ENCODE results near the gene POLE. TPM values are rescaled to one million over a fixed set of nuclear protein-coding genes. Genes with fewer than 3 reads are reported as not detected.

Gene POLE
- total and polyA plus RNA-seq, 2 experiments from 2014 or later, result 26.6 to 34.2 TPM

DNA sequence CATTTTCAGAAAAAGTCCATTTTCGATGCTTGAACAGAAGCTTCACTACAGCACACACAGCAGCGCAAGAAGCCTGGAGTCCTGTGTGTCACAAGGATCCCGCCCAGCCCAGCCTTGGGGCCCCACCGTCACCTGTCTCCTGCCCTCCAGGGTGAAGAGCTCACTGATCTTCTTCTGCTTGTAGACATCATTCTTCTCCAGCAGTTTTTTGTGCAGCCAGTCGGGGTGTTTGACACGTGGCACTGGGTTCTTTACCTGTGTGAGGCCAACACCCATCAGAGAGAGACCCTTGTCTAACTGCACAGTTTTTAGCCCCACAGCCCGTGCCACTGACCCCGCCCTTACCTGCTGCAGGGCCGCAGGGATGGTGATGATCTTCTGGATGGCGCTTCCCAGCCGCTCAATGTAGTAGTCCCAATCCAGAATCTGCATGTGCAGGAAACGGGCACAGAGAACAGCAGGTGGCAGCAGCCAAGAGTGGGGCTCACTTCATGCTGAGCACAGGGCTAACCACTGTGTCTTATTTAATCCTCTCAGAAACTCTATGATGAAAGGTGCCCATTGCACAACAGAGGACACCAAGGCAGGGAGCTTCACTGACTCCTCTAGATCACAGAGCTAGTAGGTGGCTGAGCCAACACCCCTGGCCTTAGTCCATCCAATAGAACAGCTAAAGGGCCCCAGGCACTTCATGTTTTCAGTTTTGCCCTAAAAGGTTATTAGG lies 30.0 kb downstream of the POLE start:
- H3K36me3 ChIP-seq (replicated peaks; ENCODE audit: insufficient read depth, low read depth), result no peaks in the 10 kb centered on the region

DNA sequence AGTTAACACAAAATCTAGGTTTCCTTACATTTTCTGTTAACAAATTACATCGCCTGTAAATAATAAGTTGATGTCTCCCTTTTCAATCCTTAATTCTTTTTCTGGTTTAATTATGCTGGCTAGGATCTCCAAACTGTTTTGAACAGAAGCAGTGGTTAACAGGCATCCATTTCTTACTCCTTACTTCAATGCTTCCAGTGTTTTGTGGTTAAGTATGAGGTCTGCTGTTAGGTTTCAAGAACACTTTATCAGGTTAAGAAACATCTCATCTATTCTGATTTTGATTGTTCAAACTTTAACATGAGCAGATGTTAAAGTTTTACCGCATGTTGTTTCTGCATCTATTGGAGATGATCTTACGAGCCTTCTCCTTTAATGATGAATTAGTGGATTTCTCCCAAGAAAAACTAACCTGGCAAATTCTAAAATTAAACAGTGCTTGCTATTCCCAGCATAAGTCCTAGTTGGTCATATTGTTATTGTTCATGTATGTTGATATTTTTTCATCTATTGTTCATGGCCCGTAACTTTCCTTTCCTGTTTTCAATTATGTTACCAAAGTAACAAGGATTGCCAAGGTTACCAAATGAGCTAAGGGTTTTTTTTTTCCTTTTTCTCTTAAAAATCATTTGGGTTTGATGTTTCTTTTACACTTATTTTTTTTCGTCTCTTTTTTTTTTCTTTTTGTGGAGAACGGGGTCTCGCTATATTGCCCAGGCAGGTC lies 33.4 kb downstream of the POLE start:
- H3K27me3 ChIP-seq, result no peaks in the 10 kb centered on the region
- H3K27ac ChIP-seq, result no peak overlapping the region
- H3K4me3 ChIP-seq, result no peak overlapping the region
- TF ChIP-seq EZH2phosphoT487 (IDR thresholded peaks at IDR 0.05; ENCODE audit: low read depth, severe bottlenecking, unreplicated experiment) (no peak), EZH2 (IDR thresholded peaks at IDR 0.05; ENCODE audit: borderline replicate concordance) (no peak)
- TF ChIP-seq, protein P1, sequence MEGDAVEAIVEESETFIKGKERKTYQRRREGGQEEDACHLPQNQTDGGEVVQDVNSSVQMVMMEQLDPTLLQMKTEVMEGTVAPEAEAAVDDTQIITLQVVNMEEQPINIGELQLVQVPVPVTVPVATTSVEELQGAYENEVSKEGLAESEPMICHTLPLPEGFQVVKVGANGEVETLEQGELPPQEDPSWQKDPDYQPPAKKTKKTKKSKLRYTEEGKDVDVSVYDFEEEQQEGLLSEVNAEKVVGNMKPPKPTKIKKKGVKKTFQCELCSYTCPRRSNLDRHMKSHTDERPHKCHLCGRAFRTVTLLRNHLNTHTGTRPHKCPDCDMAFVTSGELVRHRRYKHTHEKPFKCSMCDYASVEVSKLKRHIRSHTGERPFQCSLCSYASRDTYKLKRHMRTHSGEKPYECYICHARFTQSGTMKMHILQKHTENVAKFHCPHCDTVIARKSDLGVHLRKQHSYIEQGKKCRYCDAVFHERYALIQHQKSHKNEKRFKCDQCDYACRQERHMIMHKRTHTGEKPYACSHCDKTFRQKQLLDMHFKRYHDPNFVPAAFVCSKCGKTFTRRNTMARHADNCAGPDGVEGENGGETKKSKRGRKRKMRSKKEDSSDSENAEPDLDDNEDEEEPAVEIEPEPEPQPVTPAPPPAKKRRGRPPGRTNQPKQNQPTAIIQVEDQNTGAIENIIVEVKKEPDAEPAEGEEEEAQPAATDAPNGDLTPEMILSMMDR (IDR thresholded peaks at IDR 0.05; ENCODE audit: poor library complexity), result no peak
- DNase-seq (ENCODE audit: low spot score), result no peak
- H2AFZ ChIP-seq, result no peak overlapping the region
- H3K4me2 ChIP-seq, result no peak overlapping the region
- H4K20me1 ChIP-seq (ENCODE audit: insufficient read depth, poor library complexity, severe bottlenecking), result no peaks in the 10 kb centered on the region
- no peaks in the 10 kb centered on the region for H3K4me1 ChIP-seq (ENCODE audit: insufficient read depth)
- no peaks in the 10 kb centered on the region for H3K36me3 ChIP-seq (replicated peaks; ENCODE audit: insufficient read depth, low read depth)
- no peaks in the 10 kb centered on the region for H3K9me3 ChIP-seq (ENCODE audit: low read depth)
- no peaks in the 10 kb centered on the region for H3K79me2 ChIP-seq
- 91% methylated on average over 7 of the region's 7 CpGs for WGBS (ENCODE audit: low lambda C conversion rate, missing lambda C conversion rate)
- H3K9me2 ChIP-seq (replicated peaks; ENCODE audit: insufficient read depth), result no peaks in the 10 kb centered on the region

More for the DNA sequence above, 30.0 kb downstream of the POLE start:
- H3K9me2 ChIP-seq (replicated peaks; ENCODE audit: insufficient read depth), result no peaks in the 10 kb centered on the region
- WGBS (ENCODE audit: low lambda C conversion rate, missing lambda C conversion rate), result 96% methylated on average over 12 of the region's 12 CpGs
- H3K4me1 ChIP-seq (ENCODE audit: insufficient read depth), result no peaks in the 10 kb centered on the region
- H3K9me3 ChIP-seq (ENCODE audit: low read depth), result no peaks in the 10 kb centered on the region
- no peak overlapping the region for H3K27ac ChIP-seq
- H4K20me1 ChIP-seq (ENCODE audit: insufficient read depth, poor library complexity, severe bottlenecking), result no peaks in the 10 kb centered on the region
- no peak overlapping the region for H3K4me2 ChIP-seq
- H3K4me3 ChIP-seq, result no peak overlapping the region
- no peaks in the 10 kb centered on the region for H3K79me2 ChIP-seq
- TF ChIP-seq EZH2phosphoT487 (IDR thresholded peaks at IDR 0.05; ENCODE audit: low read depth, severe bottlenecking, unreplicated experiment) (no peak), EZH2 (IDR thresholded peaks at IDR 0.05; ENCODE audit: borderline replicate concordance) (no peak)
- TF ChIP-seq, protein P1 (IDR thresholded peaks at IDR 0.05; ENCODE audit: poor library complexity), result no peak
- H2AFZ ChIP-seq, result no peak overlapping the region
- no peaks in the 10 kb centered on the region for H3K27me3 ChIP-seq
- no peak for DNase-seq (ENCODE audit: low spot score)

DNA sequence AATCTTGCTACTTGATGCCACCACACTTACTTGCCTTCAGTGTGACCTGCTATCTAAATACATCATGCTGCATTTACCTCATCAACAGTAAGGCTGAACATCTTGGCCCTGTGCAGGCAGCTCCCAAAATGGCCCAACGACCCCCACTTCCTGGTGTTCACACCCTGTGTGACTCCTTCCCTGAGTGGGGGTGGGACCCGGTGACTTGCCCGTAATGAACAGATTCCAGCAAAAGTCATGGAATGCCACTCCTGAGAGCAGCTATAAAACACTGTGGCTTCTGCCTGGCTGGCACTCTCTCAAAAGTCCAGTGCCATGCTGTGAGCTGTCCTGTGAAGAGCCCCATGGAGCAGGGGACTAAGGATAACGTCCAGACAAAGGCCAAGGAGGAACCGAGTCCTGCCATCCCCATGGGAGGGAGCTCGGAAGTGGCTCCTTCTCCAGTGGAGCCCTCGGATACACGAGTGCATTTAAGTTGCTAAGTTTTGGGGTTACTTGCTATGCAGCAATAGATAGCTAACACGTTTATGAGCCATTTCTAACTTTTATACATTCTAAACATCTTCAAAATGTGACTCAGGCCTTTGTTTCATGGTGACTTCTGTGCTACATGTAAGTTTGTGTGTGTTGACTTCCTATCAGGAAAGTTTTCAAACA lies 35.6 kb downstream of the POLE start:
- Histone ChIP-seq H3K9me2 (replicated peaks; ENCODE audit: insufficient read depth) (no peaks in the 10 kb centered on the region), H3K27me3 (no peaks in the 10 kb centered on the region), H4K20me1 (ENCODE audit: insufficient read depth, poor library complexity, severe bottlenecking) (no peaks in the 10 kb centered on the region), H3K4me2 (no peak overlapping the region), H3K36me3 (replicated peaks; ENCODE audit: insufficient read depth, low read depth) (no peaks in the 10 kb centered on the region), H3K4me1 (ENCODE audit: insufficient read depth) (no peaks in the 10 kb centered on the region), H2AFZ (no peak overlapping the region), H3K27ac (no peak overlapping the region), H3K79me2 (no peaks in the 10 kb centered on the region), H3K4me3 (no peak overlapping the region), H3K9me3 (ENCODE audit: low read depth) (no peaks in the 10 kb centered on the region)
- TF ChIP-seq EZH2 (IDR thresholded peaks at IDR 0.05; ENCODE audit: borderline replicate concordance), result no peak
- TF ChIP-seq, protein P1 (IDR thresholded peaks at IDR 0.05; ENCODE audit: poor library complexity), result no peak
- TF ChIP-seq EZH2phosphoT487 (IDR thresholded peaks at IDR 0.05; ENCODE audit: low read depth, severe bottlenecking, unreplicated experiment), result no peak
- 82% methylated on average over 9 of the region's 9 CpGs for WGBS (ENCODE audit: low lambda C conversion rate, missing lambda C conversion rate)
- no peak for DNase-seq (ENCODE audit: low spot score)

Data from hepatocyte (in vitro differentiated cells).